Measurements from ENCODE around the gene CDK5R1. TPM values are rescaled to one million over a fixed set of nuclear protein-coding genes. Genes with fewer than 3 reads are reported as not detected.

The CDK5R1 gene
- total RNA-seq, 1 donor from 2014 or later = 2.6 TPM

Other genes with a start within 250 kb of the CDK5R1 start
- gene RHBDL3, start 221.2 kb upstream of the CDK5R1 start, total RNA-seq = not detected in 2 replicates
- gene C17orf75, start 144.8 kb upstream of the CDK5R1 start, total RNA-seq = 15.6 and 21.0 TPM in 2 replicates
- 120 and 128 TPM in 2 replicates for gene ZNF207, start 136.8 kb upstream of the CDK5R1 start, total RNA-seq
- gene PSMD11, start 42.5 kb upstream of the CDK5R1 start, total RNA-seq = 79.4 and 97.3 TPM in 2 replicates

Data from renal cortical epithelial cell (primary cell).